Loucy (cell line): ENCODE data around the gene BUB1.

Experiments used
- H2AFZ ChIP-seq: fragments of 200-600 bp; sonication (generic); 2 replicates; pipeline ENCODE4 v1.6.0; 2016; ENCODE audit warnings: antibody characterized with exemption, mild to moderate bottlenecking, low read length, moderate library complexity
- H3F3A ChIP-seq: fragments of 200-600 bp; 2 replicates; pipeline ENCODE4 v1.6.0; 2016; ENCODE audit warnings: antibody characterized with exemption, low read depth, mild to moderate bottlenecking
- H3K27me3 ChIP-seq: fragments of 200-600 bp; sonication (generic); 2 replicates; pipeline ENCODE4 v1.6.1; 2014; ENCODE audit warnings: low read length, mild to moderate bottlenecking; ENCODE audit not compliant: insufficient read depth, poor library complexity, severe bottlenecking
- H3K36me3 ChIP-seq: fragments of 200-600 bp; sonication (generic); 2 replicates; pipeline ENCODE4 v1.6.1; 2016; ENCODE audit warnings: low read length; ENCODE audit not compliant: insufficient read depth
- H3K4me1 ChIP-seq: fragments of 200-600 bp; sonication (generic); 2 replicates; pipeline ENCODE4 v1.5.1; 2014; ENCODE audit warnings: low read length, mild to moderate bottlenecking; ENCODE audit not compliant: insufficient read depth, poor library complexity, severe bottlenecking
- H3K4me2 ChIP-seq: fragments of 200-600 bp; sonication (generic); 2 replicates; pipeline ENCODE4 v1.6.0; 2014; ENCODE audit warnings: antibody characterized with exemption, low read length, low read depth, mild to moderate bottlenecking; ENCODE audit not compliant: poor library complexity, severe bottlenecking
- H3K4me3 ChIP-seq: fragments of 200-600 bp; sonication (generic); 2 replicates; pipeline ENCODE4 v1.5.1; 2014; ENCODE audit warnings: low read length, mild to moderate bottlenecking, mixed read lengths; ENCODE audit not compliant: poor library complexity, severe bottlenecking
- H3K79me2 ChIP-seq: fragments of 200-600 bp; sonication (generic); 2 replicates; pipeline ENCODE4 v1.6.1; 2014; ENCODE audit warnings: low read length; ENCODE audit not compliant: insufficient read depth
- H3K9ac ChIP-seq: fragments of 200-600 bp; sonication (generic); 2 replicates; pipeline ENCODE4 v1.6.0; 2014; ENCODE audit warnings: mild to moderate bottlenecking, low read depth, low read length, moderate library complexity; ENCODE audit not compliant: poor library complexity, severe bottlenecking
- H3K9me2 ChIP-seq: fragments of 200-600 bp; sonication (generic); replicated peaks from 2 replicates; pipeline ENCODE4 v1.6.1; 2016; ENCODE audit warnings: low read depth, low read length, mixed read lengths
- H3K9me3 ChIP-seq: fragments of 200-600 bp; sonication (generic); 2 replicates; pipeline ENCODE4 v1.6.1; 2014; ENCODE audit warnings: mild to moderate bottlenecking, antibody characterized with exemption, low read length, low read depth; ENCODE audit not compliant: insufficient read depth
- H4K20me1 ChIP-seq: fragments of 200-600 bp; sonication (generic); 2 replicates; pipeline ENCODE4 v1.6.0; 2014; ENCODE audit warnings: antibody characterized with exemption, low read length, mild to moderate bottlenecking; ENCODE audit not compliant: insufficient read depth, poor library complexity, severe bottlenecking
- CTCF ChIP-seq: fragments of 200-600 bp; sonication (generic); conservative IDR thresholded peaks from 2 replicates; pipeline ENCODE4 v1.5.1; 2014; ENCODE audit warnings: mild to moderate bottlenecking, antibody characterized with exemption, low read length
- EZH2phosphoT487 ChIP-seq: fragments of 200-600 bp; IDR thresholded peaks from 2 replicates; pipeline ENCODE4 v1.6.1; 2018; ENCODE audit warnings: antibody characterized with exemption, mild to moderate bottlenecking, moderate library complexity, borderline replicate concordance

The BUB1 gene

GRCh38 chr2:110725370-110725769 is 47.5 kb upstream of the BUB1 start:
- no peaks in the 10 kb centered on the region for H3K9me3 ChIP-seq
- H3F3A ChIP-seq: no peaks in the 10 kb centered on the region
- H3K27me3 ChIP-seq: no peaks in the 10 kb centered on the region
- H3K4me1 ChIP-seq: peaks cover 6% of the 10 kb centered on the region
- TF ChIP-seq CTCF (no peak), EZH2phosphoT487 (no peak)
- no peaks in the 10 kb centered on the region for H3K36me3 ChIP-seq
- H3K4me2 ChIP-seq: no peak overlapping the region
- H3K9me2 ChIP-seq: no peaks in the 10 kb centered on the region
- H2AFZ ChIP-seq: no peak overlapping the region
- H4K20me1 ChIP-seq: no peaks in the 10 kb centered on the region
- H3K4me3 ChIP-seq: no peak overlapping the region
- no peak overlapping the region for H3K9ac ChIP-seq
- no peaks in the 10 kb centered on the region for H3K79me2 ChIP-seq

- no peak overlapping the region for H3K4me3 ChIP-seq
- no peaks in the 10 kb centered on the region for H3F3A ChIP-seq
- no peaks in the 10 kb centered on the region for H4K20me1 ChIP-seq
- no peaks in the 10 kb centered on the region for H3K9me2 ChIP-seq
- no peak overlapping the region for H3K4me2 ChIP-seq
- H3K4me1 ChIP-seq: peaks cover 6% of the 10 kb centered on the region
- H3K9me3 ChIP-seq: no peaks in the 10 kb centered on the region
- no peaks in the 10 kb centered on the region for H3K36me3 ChIP-seq
- TF ChIP-seq EZH2phosphoT487: no peak
- no peak for TF ChIP-seq CTCF
- no peaks in the 10 kb centered on the region for H3K27me3 ChIP-seq
- no peak overlapping the region for H2AFZ ChIP-seq
- H3K79me2 ChIP-seq: no peaks in the 10 kb centered on the region
- no peak overlapping the region for H3K9ac ChIP-seq
Measured at GRCh38 chr2:110724820-110725219, 47.0 kb upstream of the BUB1 start.

GRCh38 chr2:110720547-110720946 is 42.7 kb upstream of the BUB1 start:
- no peaks in the 10 kb centered on the region for H3K9me2 ChIP-seq
- no peaks in the 10 kb centered on the region for H3K27me3 ChIP-seq
- H3K4me2 ChIP-seq: no peak overlapping the region
- H2AFZ ChIP-seq: no peak overlapping the region
- H3K4me1 ChIP-seq: peaks cover 4% of the 10 kb centered on the region
- H3F3A ChIP-seq: no peaks in the 10 kb centered on the region
- H4K20me1 ChIP-seq: no peaks in the 10 kb centered on the region
- H3K79me2 ChIP-seq: no peaks in the 10 kb centered on the region
- no peak overlapping the region for H3K4me3 ChIP-seq
- no peaks in the 10 kb centered on the region for H3K9me3 ChIP-seq
- H3K36me3 ChIP-seq: no peaks in the 10 kb centered on the region
- TF ChIP-seq EZH2phosphoT487: no peak
- no peak for TF ChIP-seq CTCF
- no peak overlapping the region for H3K9ac ChIP-seq
